Activated CD8-positive, alpha-beta T cell treated with anti-CD3 and anti-CD28 coated beads, Interleukin-2, amount 10 ng/mL, durations not matched to agents 7 days and 5 days (primary cell): ENCODE measurements around the gene PFKL. TPM values are rescaled to one million over a fixed set of nuclear protein-coding genes. Genes with fewer than 3 reads are reported as not detected.
A peak's percentile ranks its signal among the peaks of the same experiment; 100 is the strongest.
"Not testable (repeated sequence)": the region's sequence is repeated elsewhere in the genome, so short reads cannot be mapped to it uniquely, and the experiment has no call there.

ENCODE experiments used
- ATAC-seq: fragments of 150-1000 bp; cut with Tn5 transposase; one replicate; pipeline ENCODE4 v1.10.0; 2021; ENCODE audit warnings: moderate library complexity
- CTCF ChIA-PET: fragments of 350-600 bp; sonication (Branson Sonifier 250); formaldehyde crosslinking; loops from one replicate; lab custom pipeline; 2021; ENCODE audit warnings: antibody characterized with exemption; lab: Charles Lee
- POLR2A ChIA-PET: fragments of 350-600 bp; sonication (Branson Sonifier 250); formaldehyde crosslinking; loops from one replicate; lab custom pipeline; 2021; ENCODE audit warnings: antibody characterized with exemption; lab: Charles Lee
- DNase-seq: peaks from one replicate; pipeline ENCODE4 v3.0.0-alpha.2; 2020
- H3K27ac Mint-ChIP-seq: one replicate; pipeline ENCODE4 v1.8.0; 2021; ENCODE audit warnings: mild to moderate bottlenecking, mixed read lengths
- H3K27me3 Mint-ChIP-seq: one replicate; pipeline ENCODE4 v1.8.0; 2021; ENCODE audit warnings: low read depth, mixed read lengths
- H3K36me3 Mint-ChIP-seq: one replicate; pipeline ENCODE4 v1.8.0; 2021; ENCODE audit warnings: low read depth, mixed read lengths
- H3K4me1 Mint-ChIP-seq: one replicate; pipeline ENCODE4 v1.8.0; 2021; ENCODE audit warnings: low read depth, mixed read lengths
- H3K4me3 Mint-ChIP-seq: one replicate; pipeline ENCODE4 v1.8.0; 2021; ENCODE audit warnings: mild to moderate bottlenecking, mixed read lengths
- H3K9me3 Mint-ChIP-seq: one replicate; pipeline ENCODE4 v1.8.0; 2022; ENCODE audit warnings: mixed read lengths; ENCODE audit not compliant: insufficient read depth
- total RNA-seq, 2 experiments: library from RNA; stranded (reverse); gene quantifications; one replicate each; pipeline ENCODE4 v1.2.3, GENCODE V29; 2021

PFKL gene
- total RNA-seq, 2 experiments from 2014 or later, result 191 to 199 TPM

GRCh38 chr21:44298301-44298700 is 1.6 kb upstream of the PFKL start:
- Mint-ChIP-seq H3K9me3 (no peaks in the 10 kb centered on the region), H3K27me3 (no peaks in the 10 kb centered on the region), H3K4me1 (peaks cover 55% of the 10 kb centered on the region), H3K36me3 (peaks cover 12% of the 10 kb centered on the region), H3K4me3 (peak overlapping the region; percentile 10), H3K27ac (peak overlapping the region; percentile 61)
- no peak for DNase-seq
- ATAC-seq, result no peak
- CTCF ChIA-PET, result interaction anchor here (0.7 to 1.9 kb wide), 15 partner anchors 11 to 285 kb away, joined by 3 to 11 read pairs (median 3); partner anchors contain the start of gene TRPM2
- POLR2A ChIA-PET, result no interaction called here

DNA sequence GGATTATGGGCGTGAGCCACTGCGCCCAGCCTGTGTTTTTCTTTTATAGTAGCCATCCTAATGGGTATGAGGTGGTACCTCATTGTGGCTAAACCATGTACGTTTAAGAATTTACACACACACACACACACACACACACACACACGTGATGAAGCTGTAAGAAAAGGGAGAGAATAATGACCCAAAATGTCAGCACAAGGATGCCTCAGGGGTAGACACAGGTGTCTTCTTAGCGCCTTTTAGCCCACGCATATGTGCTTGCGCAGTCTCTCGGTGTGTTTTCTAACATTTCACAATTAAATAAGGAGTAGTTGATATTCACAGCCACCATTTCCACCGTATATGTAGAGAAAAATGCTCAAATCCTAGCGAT is 782 bp upstream of the PFKL start:
- H3K9me3 Mint-ChIP-seq, result no peaks in the 10 kb centered on the region
- CTCF ChIA-PET, result no interaction called here
- peak overlapping the region; percentile 90 for H3K4me3 Mint-ChIP-seq
- peak; percentile 51 for DNase-seq
- peaks cover 15% of the 10 kb centered on the region for H3K36me3 Mint-ChIP-seq
- H3K27me3 Mint-ChIP-seq, result no peaks in the 10 kb centered on the region
- peak; percentile 1 for ATAC-seq
- POLR2A ChIA-PET, result interaction anchor here (0.6 to 0.7 kb wide), 2 partner anchors 12 to 26 kb away, joined by 4 read pairs; no protein-coding TSS in a partner anchor
- peak overlapping the region; percentile 97 for H3K27ac Mint-ChIP-seq
- H3K4me1 Mint-ChIP-seq, result peaks cover 61% of the 10 kb centered on the region

DNA sequence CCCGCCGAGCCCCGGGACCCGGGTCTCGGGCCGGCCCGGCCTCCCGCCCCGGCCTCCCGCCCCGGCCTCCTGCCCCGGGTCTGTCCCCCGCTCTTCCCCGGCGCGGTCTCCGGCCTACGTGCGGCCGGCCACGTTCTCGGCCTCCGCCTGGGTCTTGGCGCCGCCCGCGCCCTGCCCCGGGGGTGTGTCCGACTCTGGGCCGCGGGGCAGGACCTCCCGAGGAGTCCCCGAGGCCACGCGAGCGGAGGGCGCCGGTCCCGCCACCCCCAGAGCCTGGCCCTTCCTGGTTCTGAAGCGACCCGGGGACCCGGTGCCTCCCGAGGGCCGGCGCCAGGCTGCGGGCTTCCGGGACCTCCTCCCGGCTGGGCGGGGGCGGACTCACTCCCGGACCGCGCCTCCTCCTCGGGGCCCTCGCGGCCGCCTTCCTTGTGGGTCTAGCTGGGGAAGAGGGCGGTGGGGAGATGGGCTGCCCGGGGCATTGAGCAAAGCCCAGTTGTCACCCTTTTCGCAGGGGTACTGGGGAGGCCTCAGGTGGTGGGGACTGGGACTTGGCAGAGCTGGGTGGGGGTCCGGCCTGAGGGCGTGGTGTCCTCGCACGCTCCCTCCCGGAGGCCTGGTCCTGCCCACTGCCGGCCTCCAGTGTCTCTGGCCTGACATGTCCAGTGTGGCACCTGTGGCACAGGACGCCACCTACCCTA is 558 bp downstream of the PFKL start:
- Mint-ChIP-seq H3K9me3 (no peaks in the 10 kb centered on the region), H3K27me3 (no peaks in the 10 kb centered on the region), H3K36me3 (peaks cover 15% of the 10 kb centered on the region), H3K4me1 (peaks cover 60% of the 10 kb centered on the region), H3K27ac (peak overlapping the region; percentile 52), H3K4me3 (peak overlapping the region; percentile 78)
- peak; percentile 58 for ATAC-seq
- peak; percentile 73 for DNase-seq
- ChIA-PET CTCF (no interaction called here), POLR2A (interaction anchor here (0.7 kb wide), 1 partner anchor 38 kb away, joined by 3 read pairs; no protein-coding TSS in a partner anchor)

DNA sequence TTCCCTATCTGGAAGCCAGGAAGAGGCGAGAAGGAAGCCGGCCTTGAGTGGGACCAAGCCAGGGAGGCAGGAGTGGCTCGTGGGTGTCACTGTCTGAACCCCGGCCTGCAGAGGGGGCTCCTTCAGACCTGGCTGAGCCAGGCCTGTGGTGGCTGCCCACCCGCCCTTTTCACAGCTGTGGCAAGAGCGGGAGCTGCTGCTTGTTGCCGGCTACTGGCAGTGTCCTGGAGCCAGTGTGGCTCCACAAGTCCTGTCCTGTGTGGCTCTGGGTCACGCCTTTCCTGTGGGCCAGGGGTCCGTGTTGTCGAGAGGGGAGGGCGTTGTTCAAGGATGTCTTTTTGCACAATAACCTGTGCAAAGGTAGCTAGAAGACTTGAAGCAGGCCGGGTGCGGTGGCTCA is 1.3 kb downstream of the PFKL start:
- POLR2A ChIA-PET, result interaction anchor here (0.7 kb wide), 1 partner anchor 38 kb away, joined by 3 read pairs; no protein-coding TSS in a partner anchor
- Mint-ChIP-seq H3K36me3 (peaks cover 15% of the 10 kb centered on the region), H3K27ac (peak overlapping the region; percentile 52), H3K27me3 (no peaks in the 10 kb centered on the region), H3K4me1 (peaks cover 59% of the 10 kb centered on the region), H3K9me3 (no peaks in the 10 kb centered on the region), H3K4me3 (peak overlapping the region; percentile 78)
- ATAC-seq (no peak), DNase-seq (no peak)
- CTCF ChIA-PET, result interaction anchor here (1.0 kb wide), 1 partner anchor 52 kb away, joined by 3 read pairs; no protein-coding TSS in a partner anchor

GRCh38 chr21:44301961-44302406 is 2.1 kb downstream of the PFKL start:
- H3K4me3 Mint-ChIP-seq, result peak overlapping the region; percentile 78
- H3K36me3 Mint-ChIP-seq, result peaks cover 15% of the 10 kb centered on the region
- no peaks in the 10 kb centered on the region for H3K27me3 Mint-ChIP-seq
- peak overlapping the region; percentile 55 for H3K27ac Mint-ChIP-seq
- POLR2A ChIA-PET, result no interaction called here
- H3K4me1 Mint-ChIP-seq, result peaks cover 59% of the 10 kb centered on the region
- CTCF ChIA-PET, result interaction anchor here (1.0 kb wide), 1 partner anchor 51 kb away, joined by 3 read pairs; no protein-coding TSS in a partner anchor
- H3K9me3 Mint-ChIP-seq, result no peaks in the 10 kb centered on the region
- ATAC-seq, result no peak
- DNase-seq, result no peak

- DNase-seq, result peak; percentile 36
- CTCF ChIA-PET, result interaction anchor here (1.1 to 1.3 kb wide), 3 partner anchors 8 to 187 kb away, joined by 3 to 6 read pairs (median 4); no protein-coding TSS in a partner anchor
- peaks cover 56% of the 10 kb centered on the region for H3K4me1 Mint-ChIP-seq
- peak overlapping the region; percentile 8 for H3K4me3 Mint-ChIP-seq
- H3K36me3 Mint-ChIP-seq, result peaks cover 20% of the 10 kb centered on the region
- peak overlapping the region; percentile 55 for H3K27ac Mint-ChIP-seq
- POLR2A ChIA-PET, ATAC-seq, H3K9me3 Mint-ChIP-seq, H3K27me3 Mint-ChIP-seq: not testable (repeated sequence)
These were observed 2.9 kb downstream of the PFKL start for GRCh38 chr21:44302573-44303401.

DNA sequence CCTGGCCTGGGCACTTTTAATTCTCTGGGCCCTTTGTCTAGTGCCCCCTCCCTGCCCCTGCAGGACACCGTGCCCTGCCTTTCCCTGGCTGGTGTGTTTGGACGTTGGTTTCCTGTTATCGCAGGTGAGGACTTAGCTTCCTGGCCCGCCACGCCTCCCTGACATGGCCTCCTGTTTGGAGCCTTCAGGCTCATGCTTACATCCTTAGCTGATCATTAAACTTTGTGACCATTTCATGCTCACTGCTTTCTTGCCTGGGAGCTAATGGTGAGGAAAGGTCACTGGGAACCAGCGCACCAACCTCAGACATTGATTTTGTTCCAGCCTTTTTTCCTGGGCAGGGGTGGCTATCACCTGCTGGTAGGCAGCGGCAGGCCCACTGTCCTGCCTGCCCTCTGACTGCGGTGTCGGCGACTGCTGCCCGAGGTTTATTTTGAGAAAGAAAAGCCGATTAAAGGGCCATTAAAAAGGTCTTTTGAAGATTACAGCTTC is 3.7 kb downstream of the PFKL start:
- H3K36me3 Mint-ChIP-seq, result peaks cover 26% of the 10 kb centered on the region
- DNase-seq (no peak), ATAC-seq (no peak)
- H3K4me1 Mint-ChIP-seq, result peaks cover 48% of the 10 kb centered on the region
- H3K27me3 Mint-ChIP-seq, result no peaks in the 10 kb centered on the region
- H3K4me3 Mint-ChIP-seq, result no peak overlapping the region
- ChIA-PET CTCF (interaction anchor here (0.8 to 1.5 kb wide), 5 partner anchors 9 to 190 kb away, joined by 3 to 6 read pairs (median 4); no protein-coding TSS in a partner anchor), POLR2A (no interaction called here)
- H3K27ac Mint-ChIP-seq, result peak overlapping the region; percentile 67
- no peaks in the 10 kb centered on the region for H3K9me3 Mint-ChIP-seq

GRCh38 chr21:44304011-44304616 is 4.3 kb downstream of the PFKL start:
- ATAC-seq (no peak), DNase-seq (no peak)
- POLR2A ChIA-PET, result interaction anchor here (1.0 kb wide), 1 partner anchor 15 kb away, joined by 4 read pairs; no protein-coding TSS in a partner anchor
- Mint-ChIP-seq H3K4me3 (no peak overlapping the region), H3K27ac (no peak overlapping the region), H3K36me3 (peaks cover 26% of the 10 kb centered on the region), H3K27me3 (no peaks in the 10 kb centered on the region), H3K9me3 (no peaks in the 10 kb centered on the region), H3K4me1 (peaks cover 44% of the 10 kb centered on the region)
- CTCF ChIA-PET, result interaction anchor here (0.8 to 1.5 kb wide), 4 partner anchors 10 to 190 kb away, joined by 3 to 6 read pairs (median 4); no protein-coding TSS in a partner anchor

GRCh38 chr21:44304877-44305293 is 5.0 kb downstream of the PFKL start:
- H3K27me3 Mint-ChIP-seq, result no peaks in the 10 kb centered on the region
- peaks cover 40% of the 10 kb centered on the region for H3K4me1 Mint-ChIP-seq
- ChIA-PET POLR2A (interaction anchor here (1.0 kb wide), 1 partner anchor 14 kb away, joined by 4 read pairs; no protein-coding TSS in a partner anchor), CTCF (interaction anchor here (1.5 kb wide), 1 partner anchor 189 kb away, joined by 3 read pairs; no protein-coding TSS in a partner anchor)
- ATAC-seq, result no peak
- no peak overlapping the region for H3K4me3 Mint-ChIP-seq
- peaks cover 23% of the 10 kb centered on the region for H3K36me3 Mint-ChIP-seq
- peak overlapping the region; percentile 17 for H3K27ac Mint-ChIP-seq
- DNase-seq, result peak; percentile 55
- no peaks in the 10 kb centered on the region for H3K9me3 Mint-ChIP-seq

- DNase-seq (no peak), ATAC-seq (no peak)
- Mint-ChIP-seq H3K27ac (no peak overlapping the region), H3K4me3 (no peak overlapping the region), H3K4me1 (peaks cover 39% of the 10 kb centered on the region), H3K27me3 (no peaks in the 10 kb centered on the region), H3K36me3 (peaks cover 23% of the 10 kb centered on the region), H3K9me3 (no peaks in the 10 kb centered on the region)
- ChIA-PET CTCF (no interaction called here), POLR2A (no interaction called here)
These were observed 5.8 kb downstream of the PFKL start for GRCh38 chr21:44305691-44306090.
